Uterus (tissue), 4 donors: ENCODE results near the gene SLC36A3. TPM values are rescaled to one million over a fixed set of nuclear protein-coding genes. Genes with fewer than 3 reads are reported as not detected.

Experiments used
- DNase-seq, 2 donors: peaks; one replicate each; pipeline ENCODE4 v3.0.0-alpha.2; 2019 to 2020
- H3K27ac ChIP-seq, 2 donors: fragments of 200-600 bp; sonication (generic); 1 replicate in 1 of 2; 2 replicates in 1 of 2; pipeline ENCODE4 v1.5.1; 2016 to 2018
- H3K27me3 ChIP-seq, 2 donors: fragments of 200-600 bp; sonication (generic); one replicate each; pipeline ENCODE4 v1.5.1; 2018 to 2019; ENCODE audit warnings: control low read depth in 1 of 2
- H3K36me3 ChIP-seq, 2 donors: fragments of 200-600 bp; sonication (generic); one replicate each; pipeline ENCODE4 v1.5.1; 2019; ENCODE audit warnings: control low read depth in 1 of 2
- H3K4me1 ChIP-seq, 2 donors: fragments of 200-600 bp; sonication (generic); one replicate each; pipeline ENCODE4 v1.5.1; 2018 to 2019; ENCODE audit warnings: control low read depth in 1 of 2
- H3K4me3 ChIP-seq, 2 donors: fragments of 200-600 bp; sonication (generic); 1 replicate in 1 of 2; 2 replicates in 1 of 2; pipeline ENCODE4 v1.5.1; 2018 to 2019; ENCODE audit warnings: mild to moderate bottlenecking in 1 of 2
- H3K9me3 ChIP-seq, 2 donors: fragments of 200-600 bp; sonication (generic); one replicate each; pipeline ENCODE4 v1.5.1; 2019; ENCODE audit warnings: control low read depth in 1 of 2
- POLR2A ChIP-seq, 2 donors: fragments of 450-650 bp; IDR thresholded peaks; one replicate each; pipeline ENCODE4 v1.6.1; 2016; ENCODE audit warnings: antibody characterized with exemption in 2 of 2, mild to moderate bottlenecking in 1 of 2, moderate library complexity in 1 of 2
- intact Hi-C: fragments of 100-400 bp; cut with DNase I; formaldehyde crosslinking; loops from one replicate; pipeline ENCODE4 v1.15.1; 2023; ENCODE audit warnings: low total_unique reads
- total RNA-seq, 4 donors: library from RNA; depleted of rRNA in 3 of 4; stranded (reverse); fragments of >200 nt in 3 of 4; gene quantifications; one replicate each; pipeline versions ENCODE4 v1.1.0 to v1.2.4, GENCODE V29; 2014 to 2023
- TF ChIP-seq, protein P1 (sequence below), 4 experiments: fragments of 200-600 bp in 2 of 4; fragments of 450-650 bp in 2 of 4; sonication (generic) in 2 of 4; IDR thresholded peaks; one replicate each; pipeline ENCODE4 v1.5.1; 2016 to 2019; ENCODE audit warnings: antibody characterized with exemption in 4 of 4, mild to moderate bottlenecking in 2 of 4, moderate library complexity in 1 of 4
- donor health status: DM: yes; HTN: yes; CAD: no.

Gene SLC36A3
- total RNA-seq, 4 donors from 2014 or later, result not detected

DNA sequence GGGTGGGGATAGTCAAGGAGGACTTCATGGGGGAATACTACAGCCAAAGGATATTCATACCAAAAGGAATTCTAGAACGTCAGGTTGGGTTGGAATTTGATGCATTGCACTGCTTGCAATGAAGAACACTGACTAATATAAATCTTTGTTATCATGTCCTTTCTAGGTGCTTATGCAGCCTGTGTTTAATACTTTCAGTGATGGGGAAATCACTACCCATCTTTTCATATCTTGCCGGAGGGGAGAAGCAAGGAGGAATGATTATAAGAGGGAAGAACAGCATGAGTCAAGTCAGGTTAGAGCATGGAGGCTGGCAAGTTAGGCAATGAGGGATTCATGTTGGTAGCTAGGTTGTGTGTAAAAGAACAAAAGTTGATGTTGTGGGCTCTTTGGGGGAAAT lies 74.6 kb downstream of the SLC36A3 start:
- H3K36me3 ChIP-seq, result no peaks in the 10 kb centered on the region
- H3K27me3 ChIP-seq, result no peaks in the 10 kb centered on the region
- no peak overlapping the region for H3K4me3 ChIP-seq
- intact Hi-C loops, result no loop called here
- no peaks in the 10 kb centered on the region for H3K9me3 ChIP-seq
- H3K27ac ChIP-seq, result no peak overlapping the region
- no peak for TF ChIP-seq POLR2A (IDR thresholded peaks at IDR 0.05)
- TF ChIP-seq, protein P1, sequence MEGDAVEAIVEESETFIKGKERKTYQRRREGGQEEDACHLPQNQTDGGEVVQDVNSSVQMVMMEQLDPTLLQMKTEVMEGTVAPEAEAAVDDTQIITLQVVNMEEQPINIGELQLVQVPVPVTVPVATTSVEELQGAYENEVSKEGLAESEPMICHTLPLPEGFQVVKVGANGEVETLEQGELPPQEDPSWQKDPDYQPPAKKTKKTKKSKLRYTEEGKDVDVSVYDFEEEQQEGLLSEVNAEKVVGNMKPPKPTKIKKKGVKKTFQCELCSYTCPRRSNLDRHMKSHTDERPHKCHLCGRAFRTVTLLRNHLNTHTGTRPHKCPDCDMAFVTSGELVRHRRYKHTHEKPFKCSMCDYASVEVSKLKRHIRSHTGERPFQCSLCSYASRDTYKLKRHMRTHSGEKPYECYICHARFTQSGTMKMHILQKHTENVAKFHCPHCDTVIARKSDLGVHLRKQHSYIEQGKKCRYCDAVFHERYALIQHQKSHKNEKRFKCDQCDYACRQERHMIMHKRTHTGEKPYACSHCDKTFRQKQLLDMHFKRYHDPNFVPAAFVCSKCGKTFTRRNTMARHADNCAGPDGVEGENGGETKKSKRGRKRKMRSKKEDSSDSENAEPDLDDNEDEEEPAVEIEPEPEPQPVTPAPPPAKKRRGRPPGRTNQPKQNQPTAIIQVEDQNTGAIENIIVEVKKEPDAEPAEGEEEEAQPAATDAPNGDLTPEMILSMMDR (IDR thresholded peaks at IDR 0.05), result no peak
- DNase-seq, result no peak
- H3K4me1 ChIP-seq, result no peaks in the 10 kb centered on the region

DNA sequence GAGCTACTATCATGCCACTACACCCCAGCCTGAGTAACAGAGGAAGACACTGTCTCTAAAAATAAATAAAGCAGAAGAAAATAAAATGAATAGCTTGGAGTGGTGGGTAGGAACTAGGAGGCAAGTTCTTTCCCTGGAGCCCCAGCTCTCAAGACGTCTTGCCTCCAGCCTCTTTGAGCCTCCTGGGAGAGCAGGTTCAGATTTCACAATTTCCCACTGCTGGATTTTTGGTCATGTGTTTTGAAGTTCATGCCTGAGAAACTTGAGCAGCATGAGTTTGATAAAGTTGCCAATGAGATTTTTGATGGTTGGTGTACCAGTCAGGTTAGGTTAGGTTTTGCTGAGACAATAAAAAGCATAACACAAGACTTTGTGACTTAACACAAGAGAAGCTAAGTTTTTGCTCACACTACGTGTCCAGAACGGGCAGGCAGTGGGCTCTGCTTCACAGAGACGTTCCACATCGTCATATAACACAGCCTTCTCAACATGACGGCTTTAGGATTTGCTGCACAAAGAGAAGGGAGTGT lies 75.6 kb downstream of the SLC36A3 start:
- Histone ChIP-seq H3K4me3 (no peak overlapping the region), H3K27ac (no peak overlapping the region), H3K9me3 (no peaks in the 10 kb centered on the region), H3K27me3 (no peaks in the 10 kb centered on the region), H3K4me1 (no peaks in the 10 kb centered on the region), H3K36me3 (no peaks in the 10 kb centered on the region)
- TF ChIP-seq POLR2A (IDR thresholded peaks at IDR 0.05), result no peak
- TF ChIP-seq, protein P1 (IDR thresholded peaks at IDR 0.05), result no peak
- no peak for DNase-seq
- intact Hi-C loops, result no loop called here

Other genes starting within 250 kb of the SLC36A3 start
- 10 to 100 TPM; 35.6 to 70.8 (median 50.7) TPM for gene TNIP1, start 222.7 kb downstream of the SLC36A3 start, total RNA-seq
- gene ANXA6, start 146.0 kb downstream of the SLC36A3 start, total RNA-seq, result 100 to 1,000 TPM; 131 to 346 (median 252) TPM
- gene CCDC69, start 79.7 kb downstream of the SLC36A3 start, total RNA-seq, result 10 to 100 TPM; 19.5 to 76.2 (median 40.6) TPM
- 10 to 100 TPM; 14.7 to 33.8 (median 23.8) TPM for gene GM2A, start 50.6 kb downstream of the SLC36A3 start, total RNA-seq
- gene SLC36A2, start 43.8 kb upstream of the SLC36A3 start, total RNA-seq, result not detected
- gene SLC36A1, start 143.8 kb upstream of the SLC36A3 start, total RNA-seq, result 10 to 100 TPM in 1 of 4 donors, 1 to 10 TPM in 3; 5.0 to 10.1 (median 5.8) TPM